Activated CD4-positive, alpha-beta T cell treated with anti-CD3 and anti-CD28 coated beads, Interleukin-2, amount 50 U/mL, for 24 hours (primary cell): ENCODE results near the gene LRRC4.

ENCODE experiments used
- DNase-seq, 2 donors: peaks; one replicate each; pipeline ENCODE4 v3.0.0-alpha.2; 2020; ENCODE audit warnings: low read depth in 1 of 2, low spot score in 1 of 2

Gene LRRC4

GRCh38 chr7:128032605-128033235 is 1.5 kb upstream of the LRRC4 start:
- DNase-seq: no peak

- peak; percentile 21 to 49 for DNase-seq
Observed at GRCh38 chr7:128031901-128032604, 816 bp upstream of the LRRC4 start.

DNA sequence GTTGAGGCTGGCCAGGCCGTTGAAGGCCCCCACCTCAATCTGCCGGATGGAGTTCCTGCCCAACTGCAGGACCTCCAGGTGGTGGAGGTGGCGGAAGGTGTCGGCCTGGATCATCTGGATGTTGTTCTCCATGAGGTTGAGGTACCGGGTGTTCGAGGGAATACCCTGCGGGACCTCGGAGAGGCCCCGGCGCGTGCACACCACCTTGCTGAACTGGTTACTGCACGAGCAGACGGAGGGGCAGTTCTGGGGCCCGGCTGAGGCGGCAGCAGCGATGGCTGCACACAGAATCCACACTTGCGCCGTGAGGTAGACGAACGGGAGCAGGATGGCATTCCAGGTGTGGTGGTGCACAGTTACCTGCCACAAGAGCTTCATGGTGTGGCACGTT is 979 bp downstream of the LRRC4 start:
- DNase-seq: no peak

DNA sequence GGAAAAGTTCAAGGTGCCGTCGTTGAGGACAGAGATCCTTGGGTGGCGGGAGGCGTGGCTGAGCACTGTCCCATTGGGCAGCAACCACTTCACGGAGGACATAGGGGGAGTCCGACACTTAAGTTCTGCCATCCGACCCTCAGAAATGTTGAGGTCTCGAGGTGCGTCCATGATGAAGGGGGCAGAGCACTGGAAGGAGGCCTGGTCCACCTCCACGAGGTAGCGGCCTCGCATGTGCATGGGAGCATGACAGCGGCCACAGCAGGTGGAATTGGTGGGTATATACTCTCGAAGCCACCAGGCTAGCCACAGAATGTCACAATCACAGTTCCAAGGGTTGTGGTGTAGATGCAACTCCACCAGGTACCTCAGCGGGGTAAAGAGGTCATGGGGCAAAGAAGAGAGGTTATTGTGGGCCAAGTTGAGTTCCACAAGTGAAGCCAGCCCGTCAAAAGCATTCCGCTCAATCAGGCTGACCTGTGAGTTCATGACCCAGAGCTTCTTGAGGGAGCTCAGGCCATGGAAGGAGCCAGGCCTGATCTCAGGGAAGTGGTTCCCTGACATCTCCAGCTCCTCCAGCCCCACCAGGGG is 1.7 kb downstream of the LRRC4 start:
- no peak for DNase-seq

- no peak for DNase-seq
Observed at GRCh38 chr7:128027485-128027980, 3.7 kb downstream of the LRRC4 start.

DNA sequence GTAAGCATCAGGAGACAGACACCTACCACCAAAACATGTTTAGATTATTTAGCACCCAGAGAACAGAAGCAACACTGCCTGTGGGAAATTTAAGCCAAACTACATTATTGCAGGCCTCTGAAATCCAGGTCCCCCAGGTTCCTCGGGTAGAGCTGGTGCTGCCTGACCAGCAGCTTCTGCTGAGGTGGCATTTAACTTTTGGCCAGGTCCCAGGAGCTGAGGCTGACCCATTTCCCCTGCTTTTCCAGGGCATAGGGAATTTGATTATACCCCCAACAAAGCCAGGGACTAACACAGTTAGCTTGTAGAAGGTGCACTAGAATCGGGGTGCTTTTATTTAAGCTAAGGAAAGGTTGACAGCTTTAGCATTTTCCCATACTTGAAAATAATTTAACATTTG is 4.7 kb downstream of the LRRC4 start:
- DNase-seq: no peak

- DNase-seq: no peak
Observed at GRCh38 chr7:128025819-128026218, 5.4 kb downstream of the LRRC4 start.

DNA sequence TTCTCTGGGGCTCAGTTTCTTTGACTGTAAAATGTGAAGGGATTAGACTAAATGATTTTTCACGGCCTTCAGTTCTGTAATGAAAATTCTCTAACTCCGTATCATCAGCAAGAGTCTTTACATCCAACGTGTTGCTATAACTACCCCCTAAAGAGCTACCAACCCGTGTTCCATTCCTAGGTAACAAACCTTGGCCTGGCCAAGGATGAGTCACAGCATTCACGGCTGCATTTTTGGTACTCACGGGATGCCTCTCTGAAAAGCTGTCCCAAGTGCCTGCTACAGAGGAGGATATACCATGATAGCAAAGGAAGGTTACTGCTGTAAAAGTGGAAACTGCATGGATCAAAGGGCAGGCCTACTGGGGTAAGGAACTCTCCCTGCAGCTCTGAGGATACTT is 5.9 kb downstream of the LRRC4 start:
- DNase-seq: no peak

- no peak for DNase-seq
Observed at GRCh38 chr7:128024151-128024550, 7.1 kb downstream of the LRRC4 start.

DNA sequence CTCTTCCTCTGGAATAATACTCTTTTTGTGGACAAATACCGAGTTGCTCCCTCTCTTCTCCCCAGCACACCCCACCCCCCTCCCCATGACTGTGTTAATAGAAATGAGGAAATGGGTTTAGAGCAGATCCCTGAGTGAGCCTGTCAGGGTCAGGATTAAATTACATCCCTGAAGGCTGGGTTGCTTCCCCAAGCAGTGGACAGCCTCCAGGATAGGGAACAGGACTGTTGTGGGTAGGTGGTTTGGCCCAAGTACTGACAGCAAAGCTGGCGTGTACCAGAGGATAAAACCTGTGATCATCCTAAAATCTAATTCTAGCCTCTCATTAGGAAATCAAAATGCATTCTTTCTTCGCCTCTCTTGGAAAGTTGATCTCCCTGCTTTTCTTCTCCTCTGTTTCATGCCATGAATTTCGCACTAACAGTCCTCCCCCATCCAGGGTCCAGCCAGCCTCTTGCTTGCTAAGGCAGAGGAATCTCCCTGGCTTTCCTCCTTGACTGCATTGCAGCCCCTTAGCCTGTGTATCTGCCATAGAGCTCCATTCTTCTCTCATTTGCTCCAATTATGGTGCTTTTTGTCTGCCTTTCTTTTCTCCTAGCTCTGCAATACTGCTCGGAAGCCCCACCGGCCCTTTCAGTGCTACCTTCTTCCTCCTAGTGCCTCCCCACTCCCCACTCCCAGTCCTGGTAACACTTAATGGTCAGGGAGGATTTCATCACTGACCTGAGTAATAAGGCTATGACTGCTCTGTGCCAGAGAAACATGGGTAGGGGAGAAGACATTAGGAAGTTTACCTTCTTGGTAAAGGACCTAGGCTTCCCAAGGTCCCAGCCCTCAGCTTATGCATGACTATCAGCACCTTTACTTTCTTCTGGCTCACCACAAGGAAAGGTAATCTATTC is 8.4 kb downstream of the LRRC4 start:
- no peak for DNase-seq

GRCh38 chr7:128021366-128021765 is 9.9 kb downstream of the LRRC4 start:
- no peak for DNase-seq

GRCh38 chr7:128020159-128020558 is 11.1 kb downstream of the LRRC4 start:
- no peak for DNase-seq

DNA sequence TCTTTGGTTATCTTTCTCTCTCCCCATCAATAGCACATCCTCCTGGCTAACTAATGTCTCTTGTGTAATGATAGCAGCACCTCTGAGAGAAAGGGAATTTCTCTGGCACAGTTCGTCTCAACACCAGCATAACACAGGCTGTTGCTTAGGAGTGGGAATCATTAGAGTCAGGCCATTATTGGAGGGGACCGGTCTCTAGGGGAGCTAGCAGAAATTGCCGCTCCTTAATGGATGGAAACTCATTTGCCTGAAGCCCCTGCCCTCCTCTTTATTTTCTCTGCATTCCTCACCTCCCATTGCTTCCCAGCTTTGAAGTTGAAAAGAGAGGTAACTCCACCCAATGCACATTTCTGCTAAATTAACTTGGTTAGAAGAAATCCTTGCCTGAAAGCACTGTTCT is 11.9 kb downstream of the LRRC4 start:
- no peak for DNase-seq

GRCh38 chr7:128017862-128018845 is 13.1 kb downstream of the LRRC4 start:
- DNase-seq: no peak

GRCh38 chr7:128017460-128017859 is 13.8 kb downstream of the LRRC4 start:
- DNase-seq: no peak

- DNase-seq: no peak
Observed at GRCh38 chr7:128014811-128015210, 16.4 kb downstream of the LRRC4 start.

DNA sequence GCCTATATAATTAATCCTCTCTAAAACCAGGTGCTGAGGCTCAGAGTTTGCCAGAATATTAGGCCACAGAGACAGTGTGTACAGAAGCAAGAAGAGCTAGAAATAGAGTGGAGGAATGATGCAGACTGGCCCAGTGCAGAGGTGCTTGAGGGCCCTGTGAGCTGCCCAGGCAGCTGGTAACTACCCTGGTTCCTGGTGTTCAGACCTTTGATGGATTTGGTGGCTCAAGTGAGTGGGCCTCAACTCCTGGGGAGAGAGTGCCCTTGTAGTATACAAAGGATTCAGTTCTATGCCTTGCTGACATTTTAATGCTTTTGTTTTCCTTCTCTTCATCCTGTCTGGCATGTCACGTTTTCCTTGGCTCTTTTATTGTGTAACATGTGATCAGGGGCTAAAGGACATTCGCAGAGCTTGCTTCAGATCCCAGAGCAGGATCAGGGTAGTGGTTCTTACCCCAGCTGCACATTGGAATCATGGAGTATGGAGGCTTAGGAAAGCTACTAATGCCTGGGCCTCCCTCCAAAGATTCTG is 20.0 kb downstream of the LRRC4 start:
- no peak for DNase-seq

- no peak for DNase-seq
Observed at GRCh38 chr7:128010391-128011127, 20.7 kb downstream of the LRRC4 start.

DNA sequence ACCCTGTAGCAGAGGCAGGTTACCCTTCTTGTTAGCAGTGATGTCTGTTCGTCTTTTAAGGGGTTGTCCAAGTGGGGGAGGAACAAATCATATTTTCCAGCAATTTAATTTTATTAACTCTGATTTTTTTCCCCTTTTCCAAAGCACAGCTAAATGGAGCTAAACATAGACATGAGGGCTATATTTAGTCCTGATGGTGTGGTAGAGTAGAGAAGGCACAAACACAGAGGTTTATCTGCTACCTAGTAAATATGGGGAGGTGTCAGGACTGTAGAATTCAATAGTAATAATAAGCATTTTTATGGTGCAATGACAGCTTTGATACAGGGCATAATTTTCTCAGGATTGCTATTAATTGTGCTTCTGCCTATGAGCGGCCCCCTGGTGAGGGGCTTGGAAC is 22.5 kb downstream of the LRRC4 start:
- DNase-seq: no peak
